ENCODE data around the gene CCDC170. TPM values are rescaled to one million over a fixed set of nuclear protein-coding genes. Genes with fewer than 3 reads are reported as not detected.

CCDC170 gene
- total RNA-seq, 1 donor from 2014 or later, result 0.20 TPM

DNA sequence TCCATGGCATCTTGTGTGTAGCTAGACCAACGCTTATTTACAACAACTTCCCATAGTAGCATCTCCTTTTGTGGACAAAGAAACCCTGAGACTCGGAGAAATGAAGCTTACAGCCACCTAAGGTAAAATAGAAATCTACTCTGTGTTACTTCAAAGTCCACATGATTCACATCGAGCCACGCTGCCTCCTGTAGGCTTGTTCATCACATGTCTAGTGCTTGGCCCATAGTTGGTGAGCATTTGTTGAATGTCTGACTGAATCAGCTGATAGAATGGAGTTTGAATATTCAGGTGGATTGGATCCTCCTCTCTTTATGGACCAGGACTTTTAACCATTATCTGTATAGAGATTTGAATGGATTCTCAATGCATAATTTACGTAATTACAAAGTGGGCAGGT, 130.7 kb downstream of the CCDC170 start:
- Mint-ChIP-seq H3K36me3 (ENCODE audit: low read depth) (no peaks in the 10 kb centered on the region), H3K27me3 (ENCODE audit: low read depth) (peaks cover 2% of the 10 kb centered on the region), H3K9me3 (ENCODE audit: low read depth) (peaks cover 2% of the 10 kb centered on the region), H3K4me3 (ENCODE audit: unreplicated experiment) (no peak overlapping the region), H3K27ac (ENCODE audit: unreplicated experiment) (no peak overlapping the region), H3K4me1 (ENCODE audit: low read depth) (no peaks in the 10 kb centered on the region)
- DNase-seq (ENCODE audit: low spot score), result no peak
- TF ChIP-seq, protein P1, sequence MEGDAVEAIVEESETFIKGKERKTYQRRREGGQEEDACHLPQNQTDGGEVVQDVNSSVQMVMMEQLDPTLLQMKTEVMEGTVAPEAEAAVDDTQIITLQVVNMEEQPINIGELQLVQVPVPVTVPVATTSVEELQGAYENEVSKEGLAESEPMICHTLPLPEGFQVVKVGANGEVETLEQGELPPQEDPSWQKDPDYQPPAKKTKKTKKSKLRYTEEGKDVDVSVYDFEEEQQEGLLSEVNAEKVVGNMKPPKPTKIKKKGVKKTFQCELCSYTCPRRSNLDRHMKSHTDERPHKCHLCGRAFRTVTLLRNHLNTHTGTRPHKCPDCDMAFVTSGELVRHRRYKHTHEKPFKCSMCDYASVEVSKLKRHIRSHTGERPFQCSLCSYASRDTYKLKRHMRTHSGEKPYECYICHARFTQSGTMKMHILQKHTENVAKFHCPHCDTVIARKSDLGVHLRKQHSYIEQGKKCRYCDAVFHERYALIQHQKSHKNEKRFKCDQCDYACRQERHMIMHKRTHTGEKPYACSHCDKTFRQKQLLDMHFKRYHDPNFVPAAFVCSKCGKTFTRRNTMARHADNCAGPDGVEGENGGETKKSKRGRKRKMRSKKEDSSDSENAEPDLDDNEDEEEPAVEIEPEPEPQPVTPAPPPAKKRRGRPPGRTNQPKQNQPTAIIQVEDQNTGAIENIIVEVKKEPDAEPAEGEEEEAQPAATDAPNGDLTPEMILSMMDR (IDR thresholded peaks at IDR 0.05), result no peak

DNA sequence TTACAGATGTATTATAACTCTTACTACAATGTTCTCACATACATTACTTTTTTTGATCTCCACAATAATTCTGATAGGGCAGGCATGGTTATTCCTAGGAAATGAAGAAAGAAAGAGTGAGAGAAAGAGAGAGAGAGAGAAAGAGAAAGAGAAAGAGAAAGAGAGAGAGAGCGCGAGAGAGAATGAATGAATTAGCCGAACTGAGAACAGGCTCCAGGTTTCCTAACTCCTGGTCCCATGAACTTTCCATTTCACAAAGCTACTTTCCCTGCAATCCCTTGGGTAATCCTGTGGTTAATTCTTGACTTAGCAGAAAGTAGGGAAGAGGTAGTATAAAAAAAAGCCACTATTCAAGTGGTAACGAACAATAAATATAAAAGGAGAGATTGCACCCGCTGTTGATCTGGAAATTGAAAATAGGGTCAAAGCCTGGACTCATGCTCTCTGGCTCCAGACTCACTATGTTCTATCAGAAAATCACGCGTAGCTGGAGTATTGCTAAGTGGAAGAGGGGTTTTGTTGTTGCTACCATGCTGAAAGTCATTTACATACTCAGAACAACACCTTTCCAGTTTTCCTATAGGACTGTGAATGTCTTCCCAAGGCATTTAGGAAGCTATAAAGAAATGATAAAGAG, 131.2 kb downstream of the CCDC170 start:
- H3K4me1 Mint-ChIP-seq (ENCODE audit: low read depth), result no peaks in the 10 kb centered on the region
- DNase-seq (ENCODE audit: low spot score), result no peak

DNA sequence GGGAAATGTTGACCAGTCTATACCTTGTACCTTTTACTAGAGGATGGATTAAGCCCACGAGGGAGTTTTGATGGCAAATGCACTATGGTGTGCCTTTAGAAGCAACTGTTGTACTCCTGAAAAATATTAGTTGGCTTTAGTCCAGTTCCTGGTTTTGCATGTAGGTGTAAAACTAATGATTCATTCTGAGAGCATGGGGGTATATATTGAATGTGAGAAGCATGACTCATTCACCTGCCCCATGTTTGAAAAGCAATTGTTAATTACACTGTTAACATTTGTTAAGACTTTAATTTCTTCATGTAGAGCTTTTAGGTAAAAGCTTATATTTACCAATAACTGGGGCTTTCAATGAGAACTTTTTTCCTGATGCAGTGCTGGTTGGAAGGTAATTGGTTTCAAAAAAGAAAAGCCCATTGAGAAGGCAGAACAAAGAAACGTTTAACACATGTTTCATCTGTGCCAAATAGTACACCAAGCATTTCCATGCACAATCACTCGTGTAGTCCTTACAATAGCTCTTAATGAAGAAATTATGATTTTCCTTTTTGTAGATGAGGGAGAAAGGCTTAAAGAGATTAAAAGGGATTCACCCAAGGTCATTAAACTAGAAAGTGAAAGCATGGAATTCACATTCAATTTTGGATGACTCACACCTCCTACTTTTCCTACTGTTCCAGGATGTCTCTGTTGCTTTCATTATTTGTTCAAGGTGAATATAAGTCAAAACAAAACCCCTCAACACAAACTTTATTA, 134.1 kb downstream of the CCDC170 start:
- H3K4me1 Mint-ChIP-seq (ENCODE audit: low read depth), result no peaks in the 10 kb centered on the region
- TF ChIP-seq, protein P1 (IDR thresholded peaks at IDR 0.05), result no peak
- H3K27ac Mint-ChIP-seq (ENCODE audit: unreplicated experiment), result no peak overlapping the region
- H3K27me3 Mint-ChIP-seq (ENCODE audit: low read depth), result peaks cover 1% of the 10 kb centered on the region
- no peak for DNase-seq (ENCODE audit: low spot score)
- no peaks in the 10 kb centered on the region for H3K36me3 Mint-ChIP-seq (ENCODE audit: low read depth)
- H3K9me3 Mint-ChIP-seq (ENCODE audit: low read depth), result peaks cover 2% of the 10 kb centered on the region
- H3K4me3 Mint-ChIP-seq (ENCODE audit: unreplicated experiment), result no peak overlapping the region

More for the DNA sequence above, 131.2 kb downstream of the CCDC170 start:
- H3K36me3 Mint-ChIP-seq (ENCODE audit: low read depth), result no peaks in the 10 kb centered on the region
- H3K9me3 Mint-ChIP-seq (ENCODE audit: low read depth), result peaks cover 2% of the 10 kb centered on the region
- peaks cover 2% of the 10 kb centered on the region for H3K27me3 Mint-ChIP-seq (ENCODE audit: low read depth)
- TF ChIP-seq, protein P1 (IDR thresholded peaks at IDR 0.05), result no peak
- no peak overlapping the region for H3K4me3 Mint-ChIP-seq (ENCODE audit: unreplicated experiment)
- no peak overlapping the region for H3K27ac Mint-ChIP-seq (ENCODE audit: unreplicated experiment)

DNA sequence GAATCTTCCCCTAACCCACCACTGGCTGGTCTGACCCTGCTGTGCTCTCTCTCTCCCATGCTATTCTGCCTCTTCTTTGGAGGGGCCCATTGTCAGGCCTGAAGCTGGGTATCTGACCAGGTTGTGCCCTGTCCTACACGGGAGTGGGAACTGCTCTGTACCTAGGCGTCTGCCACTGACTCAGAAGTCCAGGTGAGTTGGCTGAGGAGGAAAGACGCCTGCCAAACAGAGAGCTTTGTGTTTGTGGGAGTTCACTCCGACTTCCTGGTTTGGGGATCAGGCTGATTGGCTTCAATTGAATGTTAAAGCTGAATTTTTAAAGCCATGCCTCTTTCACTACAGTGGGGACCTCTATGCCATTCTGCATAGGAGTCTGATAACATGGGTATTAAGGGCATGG, 136.0 kb downstream of the CCDC170 start:
- Mint-ChIP-seq H3K4me3 (ENCODE audit: unreplicated experiment) (no peak overlapping the region), H3K4me1 (ENCODE audit: low read depth) (no peaks in the 10 kb centered on the region), H3K36me3 (ENCODE audit: low read depth) (no peaks in the 10 kb centered on the region), H3K27ac (ENCODE audit: unreplicated experiment) (no peak overlapping the region), H3K9me3 (ENCODE audit: low read depth) (peaks cover 2% of the 10 kb centered on the region), H3K27me3 (ENCODE audit: low read depth) (peaks cover 1% of the 10 kb centered on the region)
- TF ChIP-seq, protein P1 (IDR thresholded peaks at IDR 0.05), result no peak
- DNase-seq (ENCODE audit: low spot score), result no peak

GRCh38 chr6:151630387-151630786, 136.6 kb downstream of the CCDC170 start:
- no peak for DNase-seq (ENCODE audit: low spot score)
- peaks cover 1% of the 10 kb centered on the region for H3K27me3 Mint-ChIP-seq (ENCODE audit: low read depth)
- H3K4me1 Mint-ChIP-seq (ENCODE audit: low read depth), result no peaks in the 10 kb centered on the region
- H3K9me3 Mint-ChIP-seq (ENCODE audit: low read depth), result peaks cover 2% of the 10 kb centered on the region
- H3K4me3 Mint-ChIP-seq (ENCODE audit: unreplicated experiment), result no peak overlapping the region
- no peaks in the 10 kb centered on the region for H3K36me3 Mint-ChIP-seq (ENCODE audit: low read depth)
- H3K27ac Mint-ChIP-seq (ENCODE audit: unreplicated experiment), result no peak overlapping the region
- TF ChIP-seq, protein P1 (IDR thresholded peaks at IDR 0.05), result no peak
